ENCODE data around the gene TEX29. TPM values are rescaled to one million over a fixed set of nuclear protein-coding genes. Genes with fewer than 3 reads are reported as not detected.

The TEX29 gene
- total RNA-seq, 1 donor from 2014 or later = 0.81 TPM

DNA sequence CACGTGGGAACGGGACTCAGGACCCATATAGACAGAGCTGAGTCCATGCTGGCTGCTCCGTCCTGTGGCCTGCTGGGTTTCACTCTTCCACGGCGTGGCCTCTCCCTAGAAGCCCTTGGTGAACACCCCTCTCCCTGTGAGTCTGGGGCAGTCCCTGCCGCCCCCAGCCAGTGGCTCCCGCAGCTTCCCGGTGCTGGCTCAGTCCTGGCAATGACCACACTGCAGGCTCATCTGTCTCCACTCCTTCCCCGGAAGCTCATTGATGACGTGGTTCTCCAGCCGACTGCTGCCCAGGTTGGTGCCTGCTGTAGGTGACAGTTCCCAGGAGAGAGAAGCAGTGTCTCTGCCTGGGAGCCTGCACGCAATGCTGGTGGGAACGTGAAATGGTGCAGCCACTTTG lies 2.1 kb upstream of the TEX29 start:
- no peak for TF ChIP-seq CTCF (IDR thresholded peaks at IDR 0.05)
- Histone ChIP-seq H3K36me3 (no peaks in the 10 kb centered on the region), H3K27ac (no peak overlapping the region), H3K4me3 (no peak overlapping the region), H3K27me3 (no peaks in the 10 kb centered on the region), H3K4me1 (no peaks in the 10 kb centered on the region), H3K9me3 (no peaks in the 10 kb centered on the region)
- no peak for ATAC-seq
- DNase-seq = no peak
- intact Hi-C loops (cut with DNase I) = no loop called here

GRCh38 chr13:111319521-111319920 lies 921 bp upstream of the TEX29 start:
- DNase-seq (no peak), ATAC-seq (no peak)
- intact Hi-C loops (cut with DNase I) = no loop called here
- Histone ChIP-seq H3K27me3 (no peaks in the 10 kb centered on the region), H3K4me1 (no peaks in the 10 kb centered on the region), H3K4me3 (no peak overlapping the region), H3K27ac (no peak overlapping the region), H3K9me3 (no peaks in the 10 kb centered on the region), H3K36me3 (no peaks in the 10 kb centered on the region)
- no peak for TF ChIP-seq CTCF (IDR thresholded peaks at IDR 0.05)

DNA sequence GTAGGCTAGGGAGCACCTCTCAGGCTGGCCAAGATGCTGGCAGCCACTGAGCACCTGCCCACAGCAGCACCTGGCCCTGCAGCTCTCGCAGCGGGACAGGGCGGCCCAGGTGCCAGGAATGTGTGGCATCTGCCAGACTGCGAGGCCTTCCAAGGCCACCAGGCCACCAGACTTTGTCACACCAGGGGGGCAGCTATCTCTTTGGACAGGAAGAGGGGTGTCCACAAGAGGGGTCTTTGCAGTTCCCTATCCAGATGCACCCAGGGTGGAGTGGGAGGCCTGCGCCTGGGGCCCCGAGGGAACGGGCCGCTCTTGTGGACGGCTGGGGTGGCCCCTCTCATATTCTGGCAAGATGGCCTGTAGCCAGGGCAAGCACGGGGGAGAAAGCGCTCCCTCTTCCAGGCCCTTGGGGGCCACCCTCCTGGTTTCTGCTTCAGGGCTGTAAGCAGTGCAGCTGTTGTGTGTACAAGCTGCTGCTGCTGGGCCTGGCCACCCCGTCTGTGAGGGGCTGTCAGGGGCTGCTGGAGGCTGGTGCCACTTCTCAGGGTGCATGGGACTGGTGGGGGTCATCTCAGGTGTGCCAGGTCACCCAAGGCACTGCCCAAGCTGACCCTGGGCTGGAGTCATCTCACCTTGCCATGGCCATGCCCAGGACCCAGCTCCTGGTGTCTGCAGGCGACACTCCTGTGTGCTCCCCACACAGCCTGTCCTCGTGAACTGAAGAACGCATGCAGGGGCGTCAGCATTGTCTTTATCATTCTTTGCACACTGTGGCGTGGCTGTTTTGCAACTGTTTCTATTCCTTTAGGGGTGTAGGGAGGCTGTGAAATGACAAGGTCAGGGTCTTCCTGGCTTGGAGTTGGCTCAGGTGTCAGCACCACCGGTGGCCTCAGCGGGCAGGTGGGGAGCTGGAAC lies 1.8 kb downstream of the TEX29 start:
- Histone ChIP-seq H3K36me3 (no peaks in the 10 kb centered on the region), H3K4me1 (no peaks in the 10 kb centered on the region), H3K27ac (no peak overlapping the region), H3K9me3 (no peaks in the 10 kb centered on the region), H3K4me3 (no peak overlapping the region), H3K27me3 (no peaks in the 10 kb centered on the region)
- DNase-seq (no peak), ATAC-seq (no peak)
- no peak for TF ChIP-seq CTCF (IDR thresholded peaks at IDR 0.05)
- intact Hi-C loops (cut with DNase I) = no loop called here

- Histone ChIP-seq H3K27me3 (no peaks in the 10 kb centered on the region), H3K27ac (no peak overlapping the region), H3K36me3 (no peaks in the 10 kb centered on the region), H3K4me3 (no peak overlapping the region), H3K9me3 (no peaks in the 10 kb centered on the region), H3K4me1 (no peaks in the 10 kb centered on the region)
- DNase-seq (no peak), ATAC-seq (no peak)
- intact Hi-C loops (cut with DNase I) = no loop called here
- no peak for TF ChIP-seq CTCF (IDR thresholded peaks at IDR 0.05)
Observed at GRCh38 chr13:111322916-111323331, 2.5 kb downstream of the TEX29 start.

GRCh38 chr13:111323549-111323948 lies 3.1 kb downstream of the TEX29 start:
- no peaks in the 10 kb centered on the region for H3K36me3 ChIP-seq
- no peak overlapping the region for H3K27ac ChIP-seq
- TF ChIP-seq CTCF (IDR thresholded peaks at IDR 0.05) = no peak
- no peak for ATAC-seq
- intact Hi-C loops (cut with DNase I) = no loop called here
- H3K4me1 ChIP-seq = no peaks in the 10 kb centered on the region
- no peak for DNase-seq
- no peak overlapping the region for H3K4me3 ChIP-seq
- no peaks in the 10 kb centered on the region for H3K9me3 ChIP-seq
- no peaks in the 10 kb centered on the region for H3K27me3 ChIP-seq

Measured in upper lobe of right lung (tissue), 1 donor.